HEK293T (cell line): ENCODE measurements around the gene NACA2.

Experiments used
- CTCF ChIA-PET: fragments of 350-600 bp; formaldehyde crosslinking; extraction: SDS; loops from one replicate; lab custom pipeline; 2021; ENCODE audit warnings: antibody characterized with exemption, inconsistent platforms; lab: Yijun Ruan, JAX
- POLR2A ChIA-PET: fragments of 350-600 bp; formaldehyde crosslinking; extraction: SDS; loops from one replicate; lab custom pipeline; 2020; ENCODE audit warnings: antibody characterized with exemption, inconsistent platforms; lab: Yijun Ruan, JAX
- DNase-seq: peaks from one replicate; pipeline ENCODE4 v3.0.0; 2012; ENCODE audit warnings: mixed read lengths; ENCODE audit errors: extremely low spot score
- ARNT ChIP-seq: fragments of 450-650 bp; IDR thresholded peaks from 2 replicates; pipeline ENCODE4 v1.6.1; 2017; ENCODE audit warnings: mild to moderate bottlenecking
- BHLHE40 ChIP-seq: fragments of 450-650 bp; IDR thresholded peaks from 2 replicates; pipeline ENCODE4 v1.6.1; 2016; ENCODE audit warnings: mild to moderate bottlenecking, moderate library complexity, borderline replicate concordance
- CTBP1 ChIP-seq: fragments of 450-650 bp; IDR thresholded peaks from 2 replicates; pipeline ENCODE4 v1.6.1; 2016; ENCODE audit warnings: borderline replicate concordance
- ELF4 ChIP-seq: fragments of 450-650 bp; IDR thresholded peaks from 2 replicates; pipeline ENCODE4 v1.6.1; 2017; ENCODE audit warnings: antibody characterized with exemption
- FOXA1 ChIP-seq: fragments of 450-650 bp; IDR thresholded peaks from 2 replicates; pipeline ENCODE4 v1.6.1; 2016; ENCODE audit warnings: mild to moderate bottlenecking
- FOXK2 ChIP-seq: fragments of 450-650 bp; IDR thresholded peaks from 2 replicates; pipeline ENCODE4 v1.6.1; 2016; ENCODE audit warnings: mild to moderate bottlenecking
- FOXM1 ChIP-seq: fragments of 450-650 bp; IDR thresholded peaks from 2 replicates; pipeline ENCODE4 v1.6.1; 2017; ENCODE audit warnings: mild to moderate bottlenecking, borderline replicate concordance
- HDGF ChIP-seq: fragments of 450-650 bp; IDR thresholded peaks from 2 replicates; pipeline ENCODE4 v1.6.1; 2017; ENCODE audit warnings: antibody characterized with exemption, borderline replicate concordance
- L3MBTL2 ChIP-seq: fragments of 450-650 bp; conservative IDR thresholded peaks from 2 replicates; pipeline ENCODE4 v1.6.1; 2016; ENCODE audit warnings: mild to moderate bottlenecking
- LEF1 ChIP-seq: fragments of 450-650 bp; IDR thresholded peaks from 2 replicates; pipeline ENCODE4 v1.6.1; 2017; ENCODE audit warnings: mild to moderate bottlenecking, borderline replicate concordance
- NFRKB ChIP-seq: fragments of 450-650 bp; IDR thresholded peaks from 2 replicates; pipeline ENCODE4 v1.6.1; 2016; ENCODE audit warnings: mild to moderate bottlenecking, moderate library complexity
- PKNOX1 ChIP-seq: fragments of 450-650 bp; IDR thresholded peaks from 2 replicates; pipeline ENCODE4 v1.6.1; 2016
- SP1 ChIP-seq: fragments of 450-650 bp; IDR thresholded peaks from 2 replicates; pipeline ENCODE4 v1.6.1; 2017
- SUZ12 ChIP-seq: fragments of 450-650 bp; IDR thresholded peaks from 2 replicates; pipeline ENCODE4 v1.6.1; 2016; ENCODE audit warnings: mild to moderate bottlenecking
- TARDBP ChIP-seq: fragments of 450-650 bp; IDR thresholded peaks from 2 replicates; pipeline ENCODE4 v1.6.1; 2016
- ZNF384 ChIP-seq: fragments of 450-650 bp; IDR thresholded peaks from 2 replicates; pipeline ENCODE4 v1.6.1; 2016

Gene NACA2

GRCh38 chr17:61619953-61620352, 28.9 kb upstream of the NACA2 start:
- no peak for TF ChIP-seq HDGF
- no peak for TF ChIP-seq SP1
- TF ChIP-seq L3MBTL2: no peak
- no peak for TF ChIP-seq SUZ12
- POLR2A ChIA-PET: no interaction called here
- CTCF ChIA-PET: interaction anchor here (0.6 kb wide), 1 partner anchor 181 kb away, joined by 3 read pairs; no protein-coding TSS in a partner anchor
- DNase-seq: no peak

- ChIA-PET CTCF (interaction anchor here (0.6 kb wide), 1 partner anchor 181 kb away, joined by 3 read pairs; no protein-coding TSS in a partner anchor), POLR2A (no interaction called here)
- no peak for TF ChIP-seq L3MBTL2
- TF ChIP-seq CTBP1: no peak
- no peak for TF ChIP-seq BHLHE40
- 0 out of 2 replicates have a peak, but pooled peaks have one; percentile 16 for TF ChIP-seq ZNF384
- DNase-seq: no peak
These were observed 28.5 kb upstream of the NACA2 start for GRCh38 chr17:61619493-61619892.

- TF ChIP-seq L3MBTL2 (no peak), BHLHE40 (no peak), ZNF384 (no peak), TARDBP (no peak), NFRKB (no peak), SUZ12 (no peak), LEF1 (no peak), ELF4 (no peak), FOXA1 (no peak), FOXK2 (no peak), ARNT (no peak), CTBP1 (no peak), SP1 (no peak), HDGF (no peak), FOXM1 (no peak), PKNOX1 (no peak)
- ChIA-PET POLR2A (no interaction called here), CTCF (no interaction called here)
- DNase-seq: no peak
These were observed 27.9 kb upstream of the NACA2 start for GRCh38 chr17:61618950-61619349.

GRCh38 chr17:61617330-61617729, 26.3 kb upstream of the NACA2 start:
- ChIA-PET POLR2A (interaction anchor here (0.9 kb wide), 1 partner anchor 246 kb away, joined by 3 read pairs; no protein-coding TSS in a partner anchor), CTCF (interaction anchor here (0.7 kb wide), 1 partner anchor 9 kb away, joined by 3 read pairs; no protein-coding TSS in a partner anchor)
- TF ChIP-seq LEF1: no peak
- no peak for TF ChIP-seq NFRKB
- no peak for TF ChIP-seq L3MBTL2
- no peak for TF ChIP-seq BHLHE40
- no peak for TF ChIP-seq ARNT
- TF ChIP-seq HDGF: no peak
- TF ChIP-seq FOXK2: no peak
- TF ChIP-seq FOXM1: no peak
- TF ChIP-seq PKNOX1: no peak
- TF ChIP-seq ZNF384: no peak
- no peak for TF ChIP-seq SUZ12
- no peak for TF ChIP-seq CTBP1
- DNase-seq: no peak

- TF ChIP-seq NFRKB (no peak), LEF1 (no peak), CTBP1 (no peak), BHLHE40 (no peak), TARDBP (no peak), FOXA1 (no peak), FOXM1 (no peak), FOXK2 (no peak), ELF4 (no peak), ARNT (no peak), HDGF (no peak)
- ChIA-PET CTCF (interaction anchor here (0.7 kb wide), 1 partner anchor 9 kb away, joined by 3 read pairs; no protein-coding TSS in a partner anchor), POLR2A (interaction anchor here (0.9 kb wide), 1 partner anchor 246 kb away, joined by 3 read pairs; no protein-coding TSS in a partner anchor)
- DNase-seq: no peak
These were observed 25.8 kb upstream of the NACA2 start for GRCh38 chr17:61616783-61617182.

- ChIA-PET POLR2A (no interaction called here), CTCF (interaction anchor here (0.6 kb wide), 1 partner anchor 753 kb away, joined by 3 read pairs; no protein-coding TSS in a partner anchor)
- TF ChIP-seq HDGF (no peak), NFRKB (no peak), L3MBTL2 (no peak), FOXK2 (no peak), SUZ12 (no peak), FOXA1 (no peak), CTBP1 (no peak), SP1 (no peak), LEF1 (no peak)
- DNase-seq: no peak
These were observed 23.2 kb upstream of the NACA2 start for GRCh38 chr17:61614219-61614618.

- no peak for DNase-seq
- TF ChIP-seq FOXK2 (no peak), NFRKB (no peak), PKNOX1 (no peak; the same call in 1 of the 2 replicates), ELF4 (no peak), BHLHE40 (no peak), ZNF384 (no peak), HDGF (no peak), TARDBP (no peak), FOXM1 (no peak), ARNT (no peak), SUZ12 (no peak), CTBP1 (no peak), L3MBTL2 (no peak), SP1 (no peak), FOXA1 (no peak)
- ChIA-PET CTCF (interaction anchor here (0.9 kb wide), 1 partner anchor 71 kb away, joined by 3 read pairs; no protein-coding TSS in a partner anchor), POLR2A (no interaction called here)
These were observed 20.3 kb upstream of the NACA2 start for GRCh38 chr17:61611323-61611722.
